Stimulated activated CD4-positive, alpha-beta T cell treated with anti-CD3 and anti-CD28 coated beads, Interleukin-1b, Interleukin-23, amount 100 ng/mL, for 1 hour (primary cell): Measurements from ENCODE around the gene PCDHGA2.
A peak's percentile ranks its signal among the peaks of the same experiment; 100 is the strongest.
"Not testable (repeated sequence)": the region's sequence is repeated elsewhere in the genome, so short reads cannot be mapped to it uniquely, and the experiment has no call there.

Source experiments
- DNase-seq, 2 donors: peaks; one replicate each; pipeline ENCODE4 v3.0.0-alpha.2; 2020; ENCODE audit warnings: low read depth in 2 of 2

Gene PCDHGA2

GRCh38 chr5:141338538-141339306, at the start of gene PCDHGA2:
TSS of gene PCDHGA2 (plus strand) at chr5:141338760.
- no peak for DNase-seq

- DNase-seq = no peak
These were observed 40.2 kb upstream of the PCDHGA2 start for GRCh38 chr5:141298376-141298775.

- DNase-seq = no peak
These were observed 34.8 kb upstream of the PCDHGA2 start, which contains the start of gene SLC25A2 for GRCh38 chr5:141303756-141304155. TSS of gene SLC25A2 (minus strand) at chr5:141304049. CDS start at chr5:141303865, 184 bp downstream.

GRCh38 chr5:141306630-141307029, 31.9 kb upstream of the PCDHGA2 start:
- no peak for DNase-seq

- no peak for DNase-seq
These were observed 24.8 kb upstream of the PCDHGA2 start for GRCh38 chr5:141313711-141314110.

- not testable (repeated sequence) for DNase-seq
These were observed 21.6 kb upstream of the PCDHGA2 start for GRCh38 chr5:141316963-141317362.

GRCh38 chr5:141319202-141319601, 19.4 kb upstream of the PCDHGA2 start:
- no peak for DNase-seq

- DNase-seq = no peak
These were observed 18.9 kb upstream of the PCDHGA2 start for GRCh38 chr5:141319699-141320098.

- peak; percentile 85 to 88 for DNase-seq
These were observed 18.1 kb upstream of the PCDHGA2 start, which contains the start of gene TAF7 for GRCh38 chr5:141320225-141321169. TSS of gene TAF7 (minus strand) at chr5:141320784. CDS start at chr5:141320044, 740 bp downstream.

GRCh38 chr5:141322261-141322660, 16.3 kb upstream of the PCDHGA2 start:
- no peak for DNase-seq

- peak in 1 of 2 donors; percentile 27 for DNase-seq
These were observed 12.3 kb upstream of the PCDHGA2 start for GRCh38 chr5:141326088-141326854.

- DNase-seq = no peak
These were observed 10.3 kb upstream of the PCDHGA2 start for GRCh38 chr5:141328231-141328630.

- DNase-seq = no peak
These were observed 8.1 kb upstream of the PCDHGA2 start, which contains the start of gene PCDHGA1 for GRCh38 chr5:141330299-141331080. TSS of gene PCDHGA1 (plus strand) at chr5:141330514.

GRCh38 chr5:141332571-141332970, 6.0 kb upstream of the PCDHGA2 start:
- DNase-seq = not testable (repeated sequence)

GRCh38 chr5:141340781-141341354, 2.3 kb downstream of the PCDHGA2 start:
- DNase-seq = not testable (repeated sequence)

- DNase-seq = no peak
These were observed 4.2 kb downstream of the PCDHGA2 start for GRCh38 chr5:141342773-141343172.

- no peak for DNase-seq
These were observed 4.8 kb downstream of the PCDHGA2 start, which contains the start of gene PCDHGA3 for GRCh38 chr5:141343242-141343952. TSS of gene PCDHGA3 (plus strand) at chr5:141343829. CDS start at chr5:141344034, 205 bp downstream.

GRCh38 chr5:141343953-141344463, 5.4 kb downstream of the PCDHGA2 start:
- DNase-seq = no peak

- no peak for DNase-seq
These were observed 6.8 kb downstream of the PCDHGA2 start for GRCh38 chr5:141345327-141345726.
